ENCODE measurements around the gene CGNL1.

CGNL1 gene

DNA sequence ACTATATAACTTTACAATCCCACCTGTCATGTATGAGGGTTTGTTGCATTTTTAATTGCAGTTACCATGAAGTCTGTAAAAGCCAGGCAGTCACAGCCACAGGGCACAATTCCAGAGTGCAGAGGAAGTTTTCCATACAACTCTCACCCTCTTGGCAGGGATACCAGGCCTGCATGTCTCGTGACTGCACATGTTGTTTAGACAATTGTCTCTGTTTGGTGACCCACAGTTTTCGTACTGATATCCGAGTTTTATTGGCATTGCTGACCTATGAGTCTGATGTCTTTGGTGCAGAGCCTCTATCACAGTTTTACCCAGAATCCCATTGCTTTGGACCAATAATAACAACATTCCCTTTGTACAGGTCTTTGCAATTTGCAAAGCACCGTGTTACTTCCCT, 190.5 kb downstream of the CGNL1 start:
- no peak for TF ChIP-seq POLR2AphosphoS5 (IDR thresholded peaks at IDR 0.05; ENCODE audit: low read depth, low read length)
- TF ChIP-seq, protein P1, sequence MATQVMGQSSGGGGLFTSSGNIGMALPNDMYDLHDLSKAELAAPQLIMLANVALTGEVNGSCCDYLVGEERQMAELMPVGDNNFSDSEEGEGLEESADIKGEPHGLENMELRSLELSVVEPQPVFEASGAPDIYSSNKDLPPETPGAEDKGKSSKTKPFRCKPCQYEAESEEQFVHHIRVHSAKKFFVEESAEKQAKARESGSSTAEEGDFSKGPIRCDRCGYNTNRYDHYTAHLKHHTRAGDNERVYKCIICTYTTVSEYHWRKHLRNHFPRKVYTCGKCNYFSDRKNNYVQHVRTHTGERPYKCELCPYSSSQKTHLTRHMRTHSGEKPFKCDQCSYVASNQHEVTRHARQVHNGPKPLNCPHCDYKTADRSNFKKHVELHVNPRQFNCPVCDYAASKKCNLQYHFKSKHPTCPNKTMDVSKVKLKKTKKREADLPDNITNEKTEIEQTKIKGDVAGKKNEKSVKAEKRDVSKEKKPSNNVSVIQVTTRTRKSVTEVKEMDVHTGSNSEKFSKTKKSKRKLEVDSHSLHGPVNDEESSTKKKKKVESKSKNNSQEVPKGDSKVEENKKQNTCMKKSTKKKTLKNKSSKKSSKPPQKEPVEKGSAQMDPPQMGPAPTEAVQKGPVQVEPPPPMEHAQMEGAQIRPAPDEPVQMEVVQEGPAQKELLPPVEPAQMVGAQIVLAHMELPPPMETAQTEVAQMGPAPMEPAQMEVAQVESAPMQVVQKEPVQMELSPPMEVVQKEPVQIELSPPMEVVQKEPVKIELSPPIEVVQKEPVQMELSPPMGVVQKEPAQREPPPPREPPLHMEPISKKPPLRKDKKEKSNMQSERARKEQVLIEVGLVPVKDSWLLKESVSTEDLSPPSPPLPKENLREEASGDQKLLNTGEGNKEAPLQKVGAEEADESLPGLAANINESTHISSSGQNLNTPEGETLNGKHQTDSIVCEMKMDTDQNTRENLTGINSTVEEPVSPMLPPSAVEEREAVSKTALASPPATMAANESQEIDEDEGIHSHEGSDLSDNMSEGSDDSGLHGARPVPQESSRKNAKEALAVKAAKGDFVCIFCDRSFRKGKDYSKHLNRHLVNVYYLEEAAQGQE (IDR thresholded peaks at IDR 0.05; ENCODE audit: insufficient read depth in 1 of 2, low read depth in 2 of 2, low read length in 2 of 2) = no peak
- TF ChIP-seq FOXP2 (optimal IDR thresholded peaks at IDR 0.05; ENCODE audit: borderline replicate concordance, extremely low read depth, extremely low read length, insufficient read depth) = no peak
- no peak for TF ChIP-seq TAF1 (IDR thresholded peaks at IDR 0.05; ENCODE audit: borderline replicate concordance, insufficient read depth, low read length)
- TF ChIP-seq SIN3A (IDR thresholded peaks at IDR 0.05; ENCODE audit: borderline replicate concordance, insufficient read depth, low read length) = no peak

GRCh38 chr15:57567891-57568290, 191.6 kb downstream of the CGNL1 start:
- TF ChIP-seq SIN3A (IDR thresholded peaks at IDR 0.05; ENCODE audit: borderline replicate concordance, insufficient read depth, low read length) = no peak

GRCh38 chr15:57568299-57568698, 192.0 kb downstream of the CGNL1 start:
- TF ChIP-seq TAF1 (IDR thresholded peaks at IDR 0.05; ENCODE audit: borderline replicate concordance, insufficient read depth, low read length) = no peak
- no peak for TF ChIP-seq FOXP2 (optimal IDR thresholded peaks at IDR 0.05; ENCODE audit: borderline replicate concordance, extremely low read depth, extremely low read length, insufficient read depth)
- no peak for TF ChIP-seq SIN3A (IDR thresholded peaks at IDR 0.05; ENCODE audit: borderline replicate concordance, insufficient read depth, low read length)
- TF ChIP-seq POLR2AphosphoS5 (IDR thresholded peaks at IDR 0.05; ENCODE audit: low read depth, low read length) = no peak
- TF ChIP-seq, protein P1 (IDR thresholded peaks at IDR 0.05; ENCODE audit: insufficient read depth in 1 of 2, low read depth in 2 of 2, low read length in 2 of 2) = no peak

GRCh38 chr15:57570340-57570739, 194.0 kb downstream of the CGNL1 start:
- TF ChIP-seq TAF1 (IDR thresholded peaks at IDR 0.05; ENCODE audit: borderline replicate concordance, insufficient read depth, low read length) (no peak), FOXP2 (optimal IDR thresholded peaks at IDR 0.05; ENCODE audit: borderline replicate concordance, extremely low read depth, extremely low read length, insufficient read depth) (no peak), SIN3A (IDR thresholded peaks at IDR 0.05; ENCODE audit: borderline replicate concordance, insufficient read depth, low read length) (no peak), POLR2AphosphoS5 (IDR thresholded peaks at IDR 0.05; ENCODE audit: low read depth, low read length) (no peak)
- TF ChIP-seq, protein P1 (IDR thresholded peaks at IDR 0.05; ENCODE audit: insufficient read depth in 1 of 2, low read depth in 2 of 2, low read length in 2 of 2) = no peak

DNA sequence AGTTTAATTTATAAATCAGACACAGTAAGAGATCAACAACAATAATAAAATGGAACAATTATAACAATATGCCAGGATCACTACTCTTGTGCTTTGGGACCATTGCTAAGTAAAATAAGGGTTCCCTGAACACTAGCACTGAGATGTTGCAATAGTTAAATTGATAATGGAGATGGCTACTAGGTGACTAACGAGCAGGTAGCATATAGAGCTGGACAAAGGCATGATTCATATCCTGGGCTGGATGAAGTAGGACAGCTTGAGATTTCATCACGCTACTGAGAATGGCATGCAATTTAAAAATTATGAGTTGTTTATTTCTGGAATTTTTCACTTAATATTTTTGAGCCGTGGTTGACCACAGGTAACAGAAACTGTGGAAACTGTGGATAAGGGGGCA, 194.7 kb downstream of the CGNL1 start:
- TF ChIP-seq, protein P1 (IDR thresholded peaks at IDR 0.05; ENCODE audit: insufficient read depth in 1 of 2, low read depth in 2 of 2, low read length in 2 of 2) = no peak
- no peak for TF ChIP-seq FOXP2 (optimal IDR thresholded peaks at IDR 0.05; ENCODE audit: borderline replicate concordance, extremely low read depth, extremely low read length, insufficient read depth)
- TF ChIP-seq SIN3A (IDR thresholded peaks at IDR 0.05; ENCODE audit: borderline replicate concordance, insufficient read depth, low read length) = no peak
- TF ChIP-seq TAF1 (IDR thresholded peaks at IDR 0.05; ENCODE audit: borderline replicate concordance, insufficient read depth, low read length) = no peak
- no peak for TF ChIP-seq POLR2AphosphoS5 (IDR thresholded peaks at IDR 0.05; ENCODE audit: low read depth, low read length)
